Activated CD4-positive, alpha-beta T cell treated with anti-CD3 and anti-CD28 coated beads for 36 hours (primary cell): ENCODE results near the gene UGT1A8. TPM values are rescaled to one million over a fixed set of nuclear protein-coding genes. Genes with fewer than 3 reads are reported as not detected.

Experiments
- ATAC-seq: fragments of 200-7000 bp; cut with Tn5 transposase; one replicate; pipeline ENCODE4 v1.10.0; 2021; ENCODE audit warnings: mild to moderate bottlenecking, moderate library complexity
- CTCF ChIA-PET: fragments of 350-600 bp; sonication (Branson Sonifier 250); formaldehyde crosslinking; loops from one replicate; lab custom pipeline; 2021; ENCODE audit warnings: antibody characterized with exemption; lab: Charles Lee
- POLR2A ChIA-PET: fragments of 350-600 bp; sonication (Branson Sonifier 250); formaldehyde crosslinking; loops from one replicate; lab custom pipeline; 2021; ENCODE audit warnings: antibody characterized with exemption, inconsistent platforms; lab: Charles Lee
- DNase-seq: peaks from one replicate; pipeline ENCODE4 v3.0.0-alpha.2; 2020
- H3K27ac Mint-ChIP-seq: one replicate; pipeline ENCODE4 v1.8.0; 2021; ENCODE audit warnings: mixed read lengths
- H3K27me3 Mint-ChIP-seq: one replicate; pipeline ENCODE4 v1.8.0; 2021; ENCODE audit warnings: mixed read lengths
- H3K36me3 Mint-ChIP-seq: one replicate; pipeline ENCODE4 v1.8.0; 2021; ENCODE audit warnings: low read depth, mixed read lengths
- H3K4me1 Mint-ChIP-seq: one replicate; pipeline ENCODE4 v1.8.0; 2021; ENCODE audit warnings: mixed read lengths
- H3K4me3 Mint-ChIP-seq: one replicate; pipeline ENCODE4 v1.8.0; 2021; ENCODE audit warnings: mild to moderate bottlenecking, moderate library complexity, mixed read lengths
- H3K9me3 Mint-ChIP-seq: one replicate; pipeline ENCODE4 v1.8.0; 2021; ENCODE audit warnings: low read depth, mixed read lengths
- intact Hi-C, 2 experiments: fragments of 100-400 bp; cut with DNase I in 1 of 2; cut with micrococcal nuclease in 1 of 2; formaldehyde crosslinking; loops; one replicate each; pipeline versions ENCODE4 v1.14.2 to v1.15.1; 2022 to 2024; cut with DNase I, micrococcal nuclease
- total RNA-seq, 2 experiments: library from RNA; stranded (reverse); gene quantifications; one replicate each; pipeline ENCODE4 v1.2.3, GENCODE V29; 2021

Gene UGT1A8
- total RNA-seq, 2 experiments from 2014 or later = not detected

- peak; percentile 1 for DNase-seq
- POLR2A ChIA-PET = no interaction called here
- no peaks in the 10 kb centered on the region for H3K9me3 Mint-ChIP-seq
- ATAC-seq = no peak
- no peak overlapping the region for H3K4me3 Mint-ChIP-seq
- no peaks in the 10 kb centered on the region for H3K4me1 Mint-ChIP-seq
- intact Hi-C loops = no loop called here
- H3K27me3 Mint-ChIP-seq = peaks cover 12% of the 10 kb centered on the region
- H3K27ac Mint-ChIP-seq = no peak overlapping the region
- CTCF ChIA-PET = interaction anchor here (0.7 kb wide), 1 partner anchor 15 kb away, joined by 3 read pairs; no protein-coding TSS in a partner anchor
- H3K36me3 Mint-ChIP-seq = no peaks in the 10 kb centered on the region
Observed at GRCh38 chr2:233807215-233807865, 189.9 kb downstream of the UGT1A8 start.

DNA sequence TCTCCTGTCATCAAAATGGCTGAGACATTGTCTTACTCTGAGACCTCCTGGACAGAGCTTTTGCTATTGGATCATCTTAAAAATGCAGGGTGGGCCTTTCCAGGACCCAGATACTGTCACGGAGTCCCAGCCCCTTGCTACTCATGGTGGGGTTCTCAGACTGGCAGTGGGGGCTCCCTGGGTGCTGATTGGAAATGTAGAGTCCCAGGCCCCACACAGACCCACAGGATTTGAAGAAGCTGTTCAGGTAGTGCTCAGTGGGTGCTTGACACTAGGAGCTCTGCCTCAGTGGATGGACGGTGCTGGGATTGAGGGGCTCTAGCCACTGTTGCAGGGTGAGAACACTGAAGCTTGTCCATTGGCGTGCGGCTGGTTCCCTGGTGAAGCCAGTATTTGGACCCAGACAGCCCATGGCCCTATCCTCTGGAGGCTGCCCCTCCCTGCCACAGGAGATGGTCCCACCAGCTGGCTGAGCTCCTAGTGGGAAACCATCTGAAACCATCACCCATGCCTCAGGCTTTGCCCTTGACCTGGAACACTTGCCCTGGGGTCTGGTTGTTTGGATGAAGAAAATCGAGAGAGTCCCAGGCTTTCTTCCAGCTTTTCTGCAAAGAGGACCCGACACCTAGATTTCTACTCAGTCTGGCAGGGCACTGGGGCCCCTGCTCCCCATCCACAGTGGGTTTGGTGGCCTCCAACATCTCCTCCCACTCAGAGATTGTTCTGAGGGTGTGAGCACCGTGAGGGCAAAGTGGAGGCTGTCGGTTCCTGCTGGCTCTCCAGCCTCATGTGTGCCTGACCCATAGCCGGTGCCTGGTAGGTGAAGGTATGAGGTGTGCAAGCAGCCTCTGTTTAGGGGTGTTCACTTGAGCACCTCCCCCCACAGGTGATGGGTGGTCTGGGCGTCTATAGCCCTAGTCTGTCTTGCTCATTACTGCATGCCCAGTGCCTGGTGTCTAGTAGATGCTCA, 190.8 kb downstream of the UGT1A8 start:
- Mint-ChIP-seq H3K4me3 (no peak overlapping the region), H3K9me3 (no peaks in the 10 kb centered on the region), H3K27me3 (peaks cover 12% of the 10 kb centered on the region), H3K4me1 (no peaks in the 10 kb centered on the region), H3K27ac (no peak overlapping the region), H3K36me3 (no peaks in the 10 kb centered on the region)
- intact Hi-C loops = no loop called here
- DNase-seq = peak; percentile 1
- ChIA-PET CTCF (interaction anchor here (0.7 kb wide), 1 partner anchor 14 kb away, joined by 3 read pairs; no protein-coding TSS in a partner anchor), POLR2A (no interaction called here)
- ATAC-seq = no peak

DNA sequence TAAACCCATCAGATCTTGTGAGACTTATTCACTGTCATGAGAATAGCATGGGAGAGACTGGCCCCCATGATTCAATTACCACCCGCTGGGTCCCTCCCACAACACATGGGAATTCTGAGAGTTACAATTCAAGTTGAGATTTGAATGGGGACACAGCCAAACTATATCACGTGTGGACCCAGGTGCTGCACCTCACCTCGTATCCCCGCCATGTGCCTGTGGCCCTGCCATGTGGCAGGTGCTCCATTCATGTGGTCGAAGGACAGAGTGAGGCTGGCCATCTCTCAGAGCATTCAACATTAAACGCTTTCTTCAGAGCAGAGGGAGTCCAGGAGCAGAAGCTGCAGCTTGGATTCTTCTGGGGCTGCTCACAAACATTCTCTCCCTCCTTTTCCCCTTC, 193.0 kb downstream of the UGT1A8 start:
- ChIA-PET CTCF (interaction anchor here (0.8 kb wide), 1 partner anchor 202 kb away, joined by 3 read pairs; no protein-coding TSS in a partner anchor), POLR2A (no interaction called here)
- H3K27ac Mint-ChIP-seq = no peak overlapping the region
- H3K4me1 Mint-ChIP-seq = no peaks in the 10 kb centered on the region
- no peaks in the 10 kb centered on the region for H3K9me3 Mint-ChIP-seq
- intact Hi-C loops = no loop called here
- DNase-seq = no peak
- H3K4me3 Mint-ChIP-seq = no peak overlapping the region
- no peaks in the 10 kb centered on the region for H3K36me3 Mint-ChIP-seq
- peaks cover 8% of the 10 kb centered on the region for H3K27me3 Mint-ChIP-seq
- ATAC-seq = no peak

DNA sequence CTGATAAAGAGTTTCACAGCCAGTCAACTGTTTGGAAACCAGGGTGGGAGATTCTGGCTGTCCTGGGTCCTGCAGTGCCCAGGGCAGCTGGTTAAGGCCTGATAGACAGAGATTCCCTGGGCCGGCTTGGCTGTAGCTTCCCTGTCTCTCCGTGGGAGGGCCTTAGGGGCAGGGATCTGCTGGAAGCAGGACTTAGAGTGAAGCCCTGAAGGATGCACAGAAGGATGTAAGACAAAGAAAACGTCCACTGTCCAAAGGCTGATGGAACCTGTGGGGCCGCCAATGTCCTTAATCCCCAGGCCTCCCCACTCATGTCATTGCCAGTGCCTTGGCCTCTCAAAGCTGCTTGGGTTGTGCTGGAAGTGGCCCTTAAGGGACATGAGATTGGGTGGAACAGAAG, 193.7 kb downstream of the UGT1A8 start:
- Mint-ChIP-seq H3K27me3 (peaks cover 8% of the 10 kb centered on the region), H3K27ac (no peak overlapping the region), H3K4me3 (no peak overlapping the region), H3K9me3 (no peaks in the 10 kb centered on the region), H3K4me1 (no peaks in the 10 kb centered on the region), H3K36me3 (no peaks in the 10 kb centered on the region)
- intact Hi-C loops = no loop called here
- ChIA-PET CTCF (interaction anchor here (0.8 kb wide), 1 partner anchor 201 kb away, joined by 3 read pairs; no protein-coding TSS in a partner anchor), POLR2A (no interaction called here)
- no peak for DNase-seq
- no peak for ATAC-seq

GRCh38 chr2:233811732-233812131, 194.3 kb downstream of the UGT1A8 start:
- Mint-ChIP-seq H3K36me3 (no peaks in the 10 kb centered on the region), H3K9me3 (no peaks in the 10 kb centered on the region), H3K27ac (no peak overlapping the region), H3K27me3 (peaks cover 8% of the 10 kb centered on the region), H3K4me1 (no peaks in the 10 kb centered on the region), H3K4me3 (no peak overlapping the region)
- ATAC-seq (no peak), DNase-seq (peak; percentile 2)
- intact Hi-C loops = no loop called here
- CTCF ChIA-PET = no interaction called here
- POLR2A ChIA-PET = no interaction called here

- POLR2A ChIA-PET = interaction anchor here (0.5 kb wide), 1 partner anchor 785 kb away, joined by 3 read pairs; no protein-coding TSS in a partner anchor
- peaks cover 9% of the 10 kb centered on the region for H3K27me3 Mint-ChIP-seq
- CTCF ChIA-PET = interaction anchor here (0.7 kb wide), 1 partner anchor 919 kb away, joined by 4 read pairs; no protein-coding TSS in a partner anchor
- H3K4me1 Mint-ChIP-seq = no peaks in the 10 kb centered on the region
- ATAC-seq (no peak), DNase-seq (peak; percentile 1)
- H3K4me3 Mint-ChIP-seq = no peak overlapping the region
- H3K9me3 Mint-ChIP-seq = no peaks in the 10 kb centered on the region
- H3K27ac Mint-ChIP-seq = no peak overlapping the region
- intact Hi-C loops = no loop called here
- no peaks in the 10 kb centered on the region for H3K36me3 Mint-ChIP-seq
Observed at GRCh38 chr2:233813236-233814055, 196.0 kb downstream of the UGT1A8 start.

DNA sequence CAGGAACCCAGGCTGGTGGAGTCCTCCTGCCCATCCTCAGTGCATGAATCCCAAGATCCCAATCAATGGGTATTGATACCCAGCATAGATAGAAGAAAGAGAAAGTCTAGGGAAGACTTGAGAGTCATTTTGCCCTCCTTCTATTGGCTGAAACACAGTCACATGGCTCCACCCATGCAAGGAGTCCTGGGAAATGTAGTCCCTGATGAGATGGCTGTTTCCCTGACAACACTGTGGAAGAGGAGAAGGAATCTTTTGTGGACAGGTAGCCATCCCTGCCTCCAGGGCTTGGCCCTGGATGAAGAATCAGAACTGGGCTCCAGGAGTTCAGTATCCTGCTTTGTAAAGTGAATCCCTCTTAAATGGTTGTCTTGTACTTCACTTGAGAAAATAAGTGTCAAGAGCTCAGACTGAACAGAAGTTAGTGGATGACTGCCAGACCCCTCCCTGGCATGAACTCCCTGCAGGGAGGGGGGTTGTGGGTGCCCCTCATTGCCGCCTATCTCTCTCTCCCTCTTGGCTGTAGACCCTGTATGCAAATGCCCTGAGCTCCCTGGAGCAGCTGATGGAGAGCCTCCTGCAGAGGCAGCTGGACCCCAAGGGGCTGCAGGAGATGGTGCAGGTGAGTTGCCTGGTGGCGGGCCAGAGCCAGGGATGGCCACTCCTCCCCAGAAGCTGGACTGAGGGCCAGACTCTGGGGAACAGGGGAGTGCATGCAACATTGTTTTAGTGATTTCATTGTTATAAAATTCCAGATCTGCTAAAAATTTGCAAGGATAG, 196.8 kb downstream of the UGT1A8 start:
- ChIA-PET POLR2A (interaction anchor here (0.5 to 0.7 kb wide), 2 partner anchors 224 to 786 kb away, joined by 3 read pairs; no protein-coding TSS in a partner anchor), CTCF (no interaction called here)
- H3K27me3 Mint-ChIP-seq = peaks cover 9% of the 10 kb centered on the region
- DNase-seq = peak; percentile 4
- H3K4me3 Mint-ChIP-seq = no peak overlapping the region
- ATAC-seq = peak; percentile 39
- intact Hi-C loops = no loop called here
- H3K27ac Mint-ChIP-seq = no peak overlapping the region
- no peaks in the 10 kb centered on the region for H3K9me3 Mint-ChIP-seq
- H3K4me1 Mint-ChIP-seq = no peaks in the 10 kb centered on the region
- no peaks in the 10 kb centered on the region for H3K36me3 Mint-ChIP-seq

GRCh38 chr2:233815861-233816260, 198.4 kb downstream of the UGT1A8 start:
- intact Hi-C loops = no loop called here
- H3K27ac Mint-ChIP-seq = no peak overlapping the region
- no peaks in the 10 kb centered on the region for H3K9me3 Mint-ChIP-seq

GRCh38 chr2:233816334-233816733, 198.9 kb downstream of the UGT1A8 start:
- Mint-ChIP-seq H3K27ac (no peak overlapping the region), H3K9me3 (no peaks in the 10 kb centered on the region), H3K27me3 (peaks cover 3% of the 10 kb centered on the region), H3K4me1 (no peaks in the 10 kb centered on the region), H3K36me3 (no peaks in the 10 kb centered on the region), H3K4me3 (no peak overlapping the region)
- ChIA-PET POLR2A (no interaction called here), CTCF (no interaction called here)
- ATAC-seq (no peak), DNase-seq (no peak)
- intact Hi-C loops = no loop called here

More at GRCh38 chr2:233815861-233816260, 198.4 kb downstream of the UGT1A8 start:
- H3K36me3 Mint-ChIP-seq = no peaks in the 10 kb centered on the region
- ATAC-seq (no peak), DNase-seq (no peak)
- no peaks in the 10 kb centered on the region for H3K4me1 Mint-ChIP-seq
- POLR2A ChIA-PET = no interaction called here
- no peak overlapping the region for H3K4me3 Mint-ChIP-seq
- peaks cover 3% of the 10 kb centered on the region for H3K27me3 Mint-ChIP-seq
- CTCF ChIA-PET = no interaction called here

- no peak overlapping the region for H3K4me3 Mint-ChIP-seq
- no peak overlapping the region for H3K27ac Mint-ChIP-seq
- no peaks in the 10 kb centered on the region for H3K36me3 Mint-ChIP-seq
- H3K27me3 Mint-ChIP-seq = peaks cover 3% of the 10 kb centered on the region
- DNase-seq (no peak), ATAC-seq (no peak)
- ChIA-PET POLR2A (no interaction called here), CTCF (no interaction called here)
- H3K9me3 Mint-ChIP-seq = no peaks in the 10 kb centered on the region
- intact Hi-C loops = no loop called here
- no peaks in the 10 kb centered on the region for H3K4me1 Mint-ChIP-seq
Observed at GRCh38 chr2:233816771-233817170, 199.3 kb downstream of the UGT1A8 start.
